ENCODE data around the gene IQGAP2. TPM values are rescaled to one million over a fixed set of nuclear protein-coding genes. Genes with fewer than 3 reads are reported as not detected.

Gene IQGAP2
- total RNA-seq, 2 experiments from 2014 or later, result 90.5 to 117 TPM

- ChIA-PET CTCF (interaction anchor here (0.6 to 2.4 kb wide), 8 partner anchors 9 to 115 kb away, joined by 3 to 15 read pairs (median 4); no protein-coding TSS in a partner anchor), POLR2A (no interaction called here)
- H3K27me3 Mint-ChIP-seq, result peaks cover 35% of the 10 kb centered on the region
- peaks cover 5% of the 10 kb centered on the region for H3K36me3 Mint-ChIP-seq (ENCODE audit: low read depth)
- H3K4me1 Mint-ChIP-seq, result peaks cover 49% of the 10 kb centered on the region
- H3K4me3 Mint-ChIP-seq, result peak overlapping the region; percentile 79
- no peak for DNase-seq
- H3K27ac Mint-ChIP-seq, result peak overlapping the region; percentile 84
- no peaks in the 10 kb centered on the region for H3K9me3 Mint-ChIP-seq
Observed at GRCh38 chr5:76714751-76715485, 311.8 kb downstream of the IQGAP2 start.

DNA sequence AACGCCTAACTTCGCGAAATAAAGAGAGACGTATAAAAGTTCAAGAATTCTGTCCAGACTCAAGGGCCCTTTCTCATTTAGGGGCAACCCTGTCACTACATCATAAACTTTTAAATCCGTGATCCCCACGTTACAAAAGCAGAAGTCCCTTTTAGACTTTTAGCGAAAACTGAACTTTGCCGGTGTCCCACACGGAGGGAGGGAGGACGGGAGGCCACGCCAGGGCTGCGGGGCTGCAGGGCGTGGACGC lies 312.3 kb downstream of the IQGAP2 start:
- Mint-ChIP-seq H3K27me3 (peaks cover 35% of the 10 kb centered on the region), H3K4me1 (peaks cover 47% of the 10 kb centered on the region), H3K9me3 (no peaks in the 10 kb centered on the region), H3K36me3 (ENCODE audit: low read depth) (peaks cover 4% of the 10 kb centered on the region), H3K4me3 (peak overlapping the region; percentile 79), H3K27ac (peak overlapping the region; percentile 84)
- CTCF ChIA-PET, result interaction anchor here (1.0 to 2.4 kb wide), 6 partner anchors 9 to 115 kb away, joined by 3 to 15 read pairs (median 4); no protein-coding TSS in a partner anchor
- POLR2A ChIA-PET, result no interaction called here
- no peak for DNase-seq

DNA sequence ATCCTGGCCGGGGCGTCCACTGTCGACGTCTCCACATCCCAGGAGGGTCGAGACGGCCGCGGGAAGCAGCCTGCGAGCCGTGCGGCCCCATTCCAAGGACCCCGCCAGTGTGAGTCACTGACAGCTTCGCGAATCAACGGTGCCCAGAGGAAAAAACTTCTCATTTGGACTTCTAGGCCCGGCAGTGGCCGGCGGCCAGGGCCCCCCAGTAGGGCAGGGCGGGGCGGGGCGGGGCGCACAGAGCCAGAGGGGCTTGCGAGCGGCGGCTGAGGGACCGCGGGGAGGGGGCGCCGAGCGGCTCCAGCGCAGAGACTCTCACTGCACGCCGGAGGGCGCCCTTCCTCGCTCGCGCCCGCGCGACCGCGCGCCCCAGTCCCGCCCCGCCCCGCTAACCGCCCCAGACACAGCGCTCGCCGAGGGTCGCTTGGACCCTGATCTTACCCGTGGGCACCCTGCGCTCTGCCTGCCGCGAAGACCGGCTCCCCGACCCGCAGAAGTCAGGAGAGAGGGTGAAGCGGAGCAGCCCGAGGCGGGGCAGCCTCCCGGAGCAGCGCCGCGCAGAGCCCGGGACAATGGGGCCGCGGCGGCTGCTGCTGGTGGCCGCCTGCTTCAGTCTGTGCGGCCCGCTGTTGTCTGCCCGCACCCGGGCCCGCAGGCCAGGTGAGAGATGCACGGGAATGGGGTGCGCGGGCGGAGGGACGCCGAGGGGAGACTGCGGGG lies 312.8 kb downstream of the IQGAP2 start, which contains the start of gene F2R:
TSS of gene F2R (plus strand) at position 391 of the 720 bp plus-strand sequence. CDS start at position 573, 182 bp downstream.
- Mint-ChIP-seq H3K27ac (peak within 1 kb of the TSS; percentile 84), H3K4me3 (peak within 1 kb of the TSS; percentile 79), H3K9me3 (no peaks in the 10 kb centered on the region), H3K4me1 (peaks cover 42% of the 10 kb centered on the region), H3K27me3 (peaks cover 35% of the 10 kb centered on the region), H3K36me3 (ENCODE audit: low read depth) (peaks cover under 1% of the 10 kb centered on the region)
- peak; percentile 54 for DNase-seq
- POLR2A ChIA-PET, result no interaction called here
- CTCF ChIA-PET, result interaction anchor here (1.2 to 2.4 kb wide), 3 partner anchors 17 to 58 kb away, joined by 4 to 15 read pairs (median 4); no protein-coding TSS in a partner anchor

DNA sequence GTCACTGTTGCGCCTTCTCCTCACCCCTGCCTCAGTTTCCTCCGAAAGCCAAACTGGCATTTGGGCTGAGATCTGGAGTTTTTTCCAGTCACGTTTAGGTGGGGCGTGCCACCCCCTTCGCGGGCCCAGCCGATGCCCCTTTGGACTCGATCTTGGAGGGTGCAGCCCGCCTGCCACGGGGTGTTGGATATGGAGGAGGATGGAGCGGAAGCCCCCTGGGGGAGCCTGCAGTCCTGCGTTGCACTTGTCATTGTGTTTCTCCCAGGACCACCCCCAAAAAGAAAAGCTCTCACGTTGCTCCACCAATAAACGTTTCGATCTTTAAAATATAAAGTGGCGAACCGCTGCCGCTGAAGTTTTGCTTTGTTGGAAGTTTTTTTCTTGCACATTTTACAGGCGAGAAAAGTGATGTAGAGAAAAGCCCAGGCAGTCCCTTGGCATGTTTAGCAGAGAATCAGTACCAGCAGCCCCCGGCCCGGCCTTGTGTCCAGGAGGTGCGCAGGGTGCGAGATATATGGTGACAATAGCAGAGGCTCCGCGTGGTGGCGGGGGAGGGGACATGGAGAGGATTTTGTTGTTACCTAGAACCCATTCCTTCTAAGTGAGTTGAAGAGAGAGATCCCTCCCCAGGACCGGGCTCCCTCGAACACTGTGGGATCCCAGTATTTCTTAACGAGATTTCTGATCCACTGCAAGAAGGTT lies 313.5 kb downstream of the IQGAP2 start:
- Mint-ChIP-seq H3K36me3 (ENCODE audit: low read depth) (no peaks in the 10 kb centered on the region), H3K27ac (peak overlapping the region; percentile 84), H3K4me1 (peaks cover 37% of the 10 kb centered on the region), H3K9me3 (no peaks in the 10 kb centered on the region), H3K27me3 (peaks cover 35% of the 10 kb centered on the region), H3K4me3 (peak overlapping the region; percentile 79)
- DNase-seq, result no peak
- ChIA-PET POLR2A (no interaction called here), CTCF (interaction anchor here (0.9 to 1.8 kb wide), 2 partner anchors 12 to 21 kb away, joined by 3 read pairs; no protein-coding TSS in a partner anchor)

DNA sequence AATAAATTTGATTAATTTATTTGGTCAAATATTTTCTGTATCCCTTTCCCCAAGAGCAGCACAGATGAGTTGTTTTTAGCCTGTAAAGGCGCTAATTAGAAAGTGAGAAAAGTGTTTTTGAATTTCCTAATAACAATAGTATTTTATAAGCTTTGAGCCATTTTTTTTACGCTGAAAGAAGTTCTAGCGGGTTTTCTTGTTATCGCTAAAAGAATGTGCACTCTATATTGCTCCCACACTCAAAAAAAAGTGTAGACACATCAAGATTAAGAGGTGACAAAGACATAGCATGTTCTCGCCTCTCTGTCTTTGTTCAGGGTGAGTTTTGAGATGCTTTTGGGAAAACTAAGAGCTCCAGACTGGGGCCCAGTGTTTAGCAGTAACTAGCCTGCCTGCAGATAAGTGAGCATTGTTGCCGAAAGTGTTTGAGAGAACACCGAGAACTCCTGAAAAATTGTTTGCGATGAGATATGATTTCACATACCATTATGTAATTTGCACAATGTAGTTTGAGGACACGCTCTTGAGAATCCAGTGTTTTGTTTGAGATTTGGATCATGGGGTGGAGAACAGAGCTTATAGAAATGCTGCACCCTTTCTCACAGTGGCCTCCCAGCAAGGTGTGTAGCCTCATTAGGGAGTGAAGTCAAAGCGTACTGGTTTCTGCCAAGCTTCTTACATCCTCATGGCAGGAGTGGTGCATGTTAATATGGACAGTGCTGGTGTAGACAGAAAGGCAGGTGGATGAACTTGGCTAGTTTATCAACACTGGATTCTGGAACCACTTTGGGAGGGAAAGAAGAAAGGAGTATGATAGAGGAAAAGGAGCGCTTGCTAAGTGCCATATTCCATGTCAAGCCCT lies 314.4 kb downstream of the IQGAP2 start:
- no peaks in the 10 kb centered on the region for H3K36me3 Mint-ChIP-seq (ENCODE audit: low read depth)
- POLR2A ChIA-PET, result no interaction called here
- no peak for DNase-seq
- peaks cover 35% of the 10 kb centered on the region for H3K27me3 Mint-ChIP-seq
- peaks cover 35% of the 10 kb centered on the region for H3K4me1 Mint-ChIP-seq
- no peak overlapping the region for H3K27ac Mint-ChIP-seq
- peak overlapping the region; percentile 79 for H3K4me3 Mint-ChIP-seq
- no peaks in the 10 kb centered on the region for H3K9me3 Mint-ChIP-seq
- CTCF ChIA-PET, result interaction anchor here (0.9 to 2.6 kb wide), 3 partner anchors 13 to 57 kb away, joined by 3 to 11 read pairs (median 3); no protein-coding TSS in a partner anchor

DNA sequence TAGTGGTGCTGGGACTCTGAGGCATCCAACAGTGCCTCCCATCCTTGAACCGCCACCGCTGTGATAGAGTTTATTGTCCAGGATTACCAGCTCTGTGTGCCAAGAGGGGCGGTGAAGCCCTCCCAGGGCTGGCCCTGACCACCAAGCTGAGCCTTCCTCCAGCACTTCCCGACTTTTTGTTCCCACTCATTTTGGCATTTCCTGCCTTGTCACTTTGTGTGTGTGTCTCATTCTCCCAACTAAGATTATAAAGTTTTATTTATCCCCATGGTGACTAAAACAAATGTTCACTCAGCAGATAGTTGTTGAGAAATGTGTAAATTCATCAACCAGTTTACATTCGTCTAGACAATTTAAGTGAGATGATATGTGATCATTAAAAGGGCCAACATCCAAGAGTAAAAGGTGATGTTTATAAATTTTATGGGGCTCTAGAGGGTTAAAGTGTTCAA lies 315.3 kb downstream of the IQGAP2 start:
- Mint-ChIP-seq H3K4me1 (peaks cover 35% of the 10 kb centered on the region), H3K9me3 (no peaks in the 10 kb centered on the region), H3K4me3 (no peak overlapping the region), H3K27ac (no peak overlapping the region), H3K36me3 (ENCODE audit: low read depth) (no peaks in the 10 kb centered on the region), H3K27me3 (peaks cover 35% of the 10 kb centered on the region)
- no peak for DNase-seq
- ChIA-PET POLR2A (no interaction called here), CTCF (interaction anchor here (1.8 to 2.6 kb wide), 2 partner anchors 19 to 56 kb away, joined by 3 to 11 read pairs; no protein-coding TSS in a partner anchor)

- DNase-seq, result no peak
- peaks cover 33% of the 10 kb centered on the region for H3K4me1 Mint-ChIP-seq
- ChIA-PET CTCF (interaction anchor here (2.6 kb wide), 1 partner anchor 56 kb away, joined by 11 read pairs; no protein-coding TSS in a partner anchor), POLR2A (no interaction called here)
- H3K27ac Mint-ChIP-seq, result no peak overlapping the region
- H3K27me3 Mint-ChIP-seq, result peaks cover 33% of the 10 kb centered on the region
- no peaks in the 10 kb centered on the region for H3K36me3 Mint-ChIP-seq (ENCODE audit: low read depth)
- no peak overlapping the region for H3K4me3 Mint-ChIP-seq
- H3K9me3 Mint-ChIP-seq, result no peaks in the 10 kb centered on the region
Observed at GRCh38 chr5:76718880-76719279, 315.8 kb downstream of the IQGAP2 start.

DNA sequence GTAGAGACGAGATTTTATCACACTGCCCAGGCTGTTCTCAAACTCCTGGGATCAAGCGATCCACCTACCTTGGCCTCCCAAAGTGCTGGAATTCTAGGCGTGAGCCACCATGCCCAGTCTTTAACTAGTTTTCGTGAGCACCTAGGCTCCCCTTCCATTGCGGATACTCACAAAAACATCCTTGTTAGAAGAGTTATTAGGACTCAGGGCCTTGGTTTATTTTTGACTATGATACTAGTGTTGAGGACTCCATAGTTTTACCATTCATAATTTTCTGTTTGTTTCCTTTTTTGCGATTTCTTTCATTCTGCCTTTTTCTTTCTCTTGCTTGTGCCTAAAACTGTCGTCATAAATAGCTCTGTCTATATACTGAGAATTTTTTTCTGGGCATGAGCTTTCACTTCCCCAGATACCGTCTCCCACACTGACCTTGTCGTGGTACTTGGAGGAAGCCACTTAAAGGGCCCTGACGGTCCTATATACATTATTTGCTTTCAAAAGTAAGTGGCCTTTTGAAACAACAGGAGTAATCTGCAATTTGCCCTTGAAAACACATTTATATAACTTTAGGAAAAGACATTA lies 318.0 kb downstream of the IQGAP2 start:
- DNase-seq, result no peak
- Mint-ChIP-seq H3K27ac (no peak overlapping the region), H3K4me3 (no peak overlapping the region), H3K4me1 (peaks cover 16% of the 10 kb centered on the region), H3K9me3 (no peaks in the 10 kb centered on the region), H3K27me3 (peaks cover 19% of the 10 kb centered on the region), H3K36me3 (ENCODE audit: low read depth) (no peaks in the 10 kb centered on the region)
- ChIA-PET CTCF (interaction anchor here (1.3 to 1.6 kb wide), 2 partner anchors 11 to 53 kb away, joined by 5 to 6 read pairs; no protein-coding TSS in a partner anchor), POLR2A (no interaction called here)

DNA sequence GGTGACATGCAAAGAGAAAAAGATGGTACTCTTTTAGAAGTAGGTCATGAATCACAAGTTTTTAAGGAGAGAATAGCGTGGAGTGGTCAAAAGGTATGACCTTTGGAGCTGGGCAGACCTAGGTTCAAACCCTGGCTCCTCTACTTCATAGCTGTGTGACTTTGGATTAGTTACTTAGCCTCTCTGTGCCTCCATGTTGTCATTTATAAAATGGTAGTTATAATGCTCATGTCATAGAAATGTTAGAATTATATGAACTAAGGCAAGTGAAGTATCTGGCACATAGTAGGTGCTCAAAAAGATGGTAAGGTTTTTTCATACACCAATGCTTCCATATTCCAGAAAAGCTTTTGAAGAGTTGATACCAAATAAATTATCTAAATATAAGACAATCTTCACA lies 320.2 kb downstream of the IQGAP2 start:
- ChIA-PET POLR2A (no interaction called here), CTCF (interaction anchor here (0.5 to 0.8 kb wide), 2 partner anchors 72 to 223 kb away, joined by 4 to 6 read pairs; no protein-coding TSS in a partner anchor)
- H3K9me3 Mint-ChIP-seq, result peaks cover 2% of the 10 kb centered on the region
- no peak overlapping the region for H3K4me3 Mint-ChIP-seq
- peaks cover 2% of the 10 kb centered on the region for H3K36me3 Mint-ChIP-seq (ENCODE audit: low read depth)
- no peak for DNase-seq
- H3K4me1 Mint-ChIP-seq, result peaks cover 2% of the 10 kb centered on the region
- no peak overlapping the region for H3K27ac Mint-ChIP-seq
- H3K27me3 Mint-ChIP-seq, result peaks cover 5% of the 10 kb centered on the region

GRCh38 chr5:76723906-76724305 lies 320.8 kb downstream of the IQGAP2 start:
- ChIA-PET POLR2A (interaction anchor here (0.7 kb wide), 1 partner anchor 13 kb away, joined by 4 read pairs; no protein-coding TSS in a partner anchor), CTCF (no interaction called here)
- no peak for DNase-seq
- peaks cover 2% of the 10 kb centered on the region for H3K4me1 Mint-ChIP-seq
- no peak overlapping the region for H3K27ac Mint-ChIP-seq
- peaks cover 3% of the 10 kb centered on the region for H3K36me3 Mint-ChIP-seq (ENCODE audit: low read depth)
- peaks cover 3% of the 10 kb centered on the region for H3K9me3 Mint-ChIP-seq
- peaks cover 2% of the 10 kb centered on the region for H3K27me3 Mint-ChIP-seq
- no peak overlapping the region for H3K4me3 Mint-ChIP-seq

DNA sequence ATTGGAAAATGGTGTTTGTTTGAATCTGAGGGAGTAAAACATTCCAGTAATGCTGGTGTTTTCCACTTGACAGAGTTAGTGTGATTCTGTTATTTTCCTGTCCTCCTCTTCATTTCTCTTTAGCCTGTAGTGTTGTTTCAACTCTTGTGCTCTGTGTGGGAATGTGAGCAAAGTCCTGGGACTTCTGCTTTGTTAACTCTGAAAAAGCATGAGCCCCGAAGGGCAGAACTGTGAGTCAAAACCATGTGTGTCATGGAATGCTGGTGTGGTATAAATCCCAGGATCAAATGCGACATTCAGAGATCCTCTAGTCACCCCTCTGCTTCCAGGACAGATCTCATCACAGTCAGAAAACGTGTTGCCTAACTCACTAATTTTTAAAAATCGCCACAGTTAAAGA lies 321.8 kb downstream of the IQGAP2 start:
- Mint-ChIP-seq H3K27ac (no peak overlapping the region), H3K4me3 (no peak overlapping the region), H3K9me3 (peaks cover 12% of the 10 kb centered on the region), H3K36me3 (ENCODE audit: low read depth) (peaks cover 12% of the 10 kb centered on the region), H3K27me3 (peaks cover 2% of the 10 kb centered on the region), H3K4me1 (peaks cover 2% of the 10 kb centered on the region)
- no peak for DNase-seq
- ChIA-PET POLR2A (no interaction called here), CTCF (no interaction called here)
